NCI-H446 (cell line): ENCODE results near the gene DGKI.

Experiments used
- DNase-seq, 2 experiments: peaks; one replicate each; lab custom pipeline; 2025; lab: John Stamatoyannopoulos, UW

DGKI gene

DNA sequence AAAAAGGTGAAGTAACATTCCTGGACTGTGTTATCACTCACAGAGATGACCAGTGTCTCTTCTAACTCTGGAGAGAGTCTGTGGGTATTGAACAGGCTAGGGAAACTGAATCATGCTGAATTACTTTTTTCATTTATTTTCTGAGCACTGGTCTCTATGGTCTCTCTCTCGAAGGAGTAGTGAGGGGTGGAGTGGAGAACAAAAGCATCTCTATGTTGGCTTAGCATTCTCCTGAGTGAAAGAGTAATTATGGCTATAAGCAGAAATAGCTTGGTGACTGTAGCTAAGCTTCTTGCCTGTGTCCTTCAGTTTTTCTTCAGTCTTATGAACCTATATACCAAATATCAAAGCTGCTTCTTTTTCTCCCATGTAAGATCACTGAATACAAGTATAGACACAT, 438.6 kb downstream of the DGKI start:
- DNase-seq: no peak

GRCh38 chr7:137407078-137407477, 439.7 kb downstream of the DGKI start:
- DNase-seq: no peak

DNA sequence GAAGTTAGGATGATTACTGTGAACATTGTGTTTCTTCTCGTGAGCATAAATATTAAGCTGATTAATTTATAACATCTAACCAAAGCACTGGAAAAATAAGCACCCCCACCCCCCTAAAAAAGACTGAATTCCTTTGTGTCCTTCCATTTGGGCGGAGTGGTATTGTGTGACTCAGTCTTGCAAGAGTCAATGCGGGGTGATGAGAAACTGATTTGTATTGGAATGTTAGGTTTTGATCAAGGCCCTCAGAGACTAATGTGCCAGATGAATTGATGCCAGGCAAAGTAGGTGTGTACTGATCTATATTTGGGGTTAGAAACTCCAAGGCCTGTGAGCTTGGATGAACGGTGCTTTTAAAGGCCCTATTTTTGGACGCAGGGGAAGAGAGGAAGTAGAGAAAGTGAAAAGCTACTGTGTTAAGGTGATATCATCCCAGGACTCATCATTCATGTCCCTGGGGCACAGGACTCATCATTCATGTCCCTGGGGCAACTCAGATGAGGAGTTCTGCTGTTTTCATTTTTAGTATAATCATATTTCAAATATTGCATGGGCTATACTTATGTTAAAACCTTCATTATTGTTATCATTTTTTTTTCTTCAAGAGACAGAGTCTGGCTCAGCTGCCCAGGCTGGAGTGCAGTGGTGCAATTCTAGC, 442.0 kb downstream of the DGKI start:
- no peak for DNase-seq

DNA sequence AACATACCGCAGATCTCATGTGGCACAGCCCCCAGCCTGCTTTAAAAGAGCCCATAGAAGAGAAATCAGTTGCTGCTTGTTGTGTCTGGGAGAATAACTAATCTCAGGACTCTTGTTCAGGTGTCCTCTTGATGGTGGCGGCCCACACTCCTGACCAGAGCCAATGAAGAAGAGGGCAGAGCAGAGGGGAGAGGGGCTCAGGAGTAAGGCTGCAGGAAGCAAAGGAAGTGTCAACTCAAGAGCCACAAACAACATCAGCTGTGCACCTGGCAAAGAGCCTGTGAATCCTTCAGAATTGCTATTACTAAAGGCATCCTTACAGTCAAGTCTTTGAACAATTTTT, 443.4 kb downstream of the DGKI start:
- no peak for DNase-seq

- no peak for DNase-seq
Measured at GRCh38 chr7:137402536-137403352, 444.0 kb downstream of the DGKI start.

DNA sequence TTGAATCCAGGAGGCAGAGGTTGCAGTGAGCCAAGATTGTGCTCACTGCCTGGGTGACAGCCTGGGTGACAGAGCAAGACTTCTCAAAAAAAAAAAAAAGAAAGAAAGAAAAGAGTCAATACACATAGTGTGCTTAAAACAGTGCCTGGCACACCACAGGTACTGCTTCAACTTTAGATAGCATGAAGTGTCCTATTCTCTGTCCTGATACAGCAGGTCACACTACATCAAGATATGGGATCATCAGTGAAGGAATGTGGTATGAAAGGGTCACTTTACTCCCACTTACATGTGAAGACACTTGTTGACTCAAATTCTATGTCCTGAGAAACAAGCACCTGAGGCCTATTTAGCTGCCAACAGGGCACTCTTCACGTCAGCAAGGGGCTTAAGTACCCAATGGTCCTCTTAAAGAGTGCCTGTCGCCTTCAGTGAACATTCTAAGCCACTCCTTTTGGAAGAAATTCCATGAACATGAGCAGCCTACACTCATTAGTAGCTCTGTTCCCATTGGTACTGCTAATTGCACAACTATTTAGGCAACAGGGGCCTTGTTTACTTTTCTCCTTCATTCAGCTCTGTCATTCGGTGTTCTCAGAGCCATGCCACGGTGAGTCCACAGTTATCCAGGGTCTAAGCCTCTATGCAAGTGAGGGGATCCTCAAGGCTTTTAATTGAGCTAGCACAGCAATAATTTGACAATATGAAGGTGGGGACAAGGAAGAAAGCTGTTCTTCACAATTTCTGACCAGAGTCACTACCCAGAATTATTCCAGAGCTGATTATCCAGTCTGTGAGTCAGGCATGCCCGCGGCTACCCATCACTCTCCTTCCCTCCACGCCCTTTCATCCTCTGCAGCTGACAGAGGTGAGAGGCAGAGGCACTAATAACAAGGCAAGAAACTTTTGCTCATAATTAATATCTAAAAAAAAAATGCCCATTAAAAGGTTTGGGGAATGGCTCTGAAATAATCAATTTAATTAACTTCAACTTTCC, 446.6 kb downstream of the DGKI start:
- DNase-seq: no peak

DNA sequence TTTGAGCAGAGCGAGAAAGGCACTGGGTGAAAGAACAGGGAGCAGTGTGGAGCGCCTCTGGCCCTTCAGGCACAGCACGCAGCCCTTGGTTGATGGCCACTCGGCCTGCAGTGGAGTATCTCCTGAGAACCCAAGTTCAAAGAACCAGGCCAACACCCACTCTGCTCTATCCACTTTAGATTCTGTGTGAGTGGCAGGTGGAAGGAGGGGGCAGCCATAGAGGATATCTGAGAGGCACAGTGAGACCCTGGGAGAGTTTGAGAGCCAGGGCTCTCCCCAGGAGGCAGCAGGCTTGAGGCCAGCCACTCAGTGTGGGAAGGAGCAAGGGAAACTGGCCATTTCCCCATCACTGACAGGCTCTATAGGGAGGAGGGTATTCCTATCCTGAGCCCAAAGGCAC, 450.7 kb downstream of the DGKI start:
- no peak for DNase-seq

DNA sequence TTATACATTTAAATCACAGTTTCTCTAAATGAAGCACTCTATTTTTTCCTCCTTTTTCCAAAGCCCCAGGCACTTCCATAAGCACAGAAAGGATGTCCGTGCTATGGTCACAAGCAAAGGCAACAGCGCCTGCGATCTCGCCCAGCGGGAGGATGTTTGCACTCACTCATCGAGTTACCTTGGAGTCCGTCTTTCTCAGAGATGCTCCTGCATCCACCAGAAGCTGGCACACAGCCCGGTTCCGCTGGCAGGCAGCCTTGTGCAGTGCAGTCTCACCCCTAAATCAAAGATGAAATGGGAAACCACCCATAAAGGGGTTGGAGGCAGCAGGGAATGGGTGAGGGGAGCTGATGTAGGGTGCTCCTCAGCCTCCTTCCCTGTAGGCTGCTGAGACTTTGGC, 451.4 kb downstream of the DGKI start:
- DNase-seq: peak in 1 of 2 experiments; percentile 45

- DNase-seq: no peak
Measured at GRCh38 chr7:137393570-137393969, 453.2 kb downstream of the DGKI start.

GRCh38 chr7:137390076-137390475, 456.7 kb downstream of the DGKI start:
- DNase-seq: no peak

- no peak for DNase-seq
Measured at GRCh38 chr7:137388916-137389315, 457.9 kb downstream of the DGKI start.

GRCh38 chr7:137386966-137387365, 459.8 kb downstream of the DGKI start:
- no peak for DNase-seq

DNA sequence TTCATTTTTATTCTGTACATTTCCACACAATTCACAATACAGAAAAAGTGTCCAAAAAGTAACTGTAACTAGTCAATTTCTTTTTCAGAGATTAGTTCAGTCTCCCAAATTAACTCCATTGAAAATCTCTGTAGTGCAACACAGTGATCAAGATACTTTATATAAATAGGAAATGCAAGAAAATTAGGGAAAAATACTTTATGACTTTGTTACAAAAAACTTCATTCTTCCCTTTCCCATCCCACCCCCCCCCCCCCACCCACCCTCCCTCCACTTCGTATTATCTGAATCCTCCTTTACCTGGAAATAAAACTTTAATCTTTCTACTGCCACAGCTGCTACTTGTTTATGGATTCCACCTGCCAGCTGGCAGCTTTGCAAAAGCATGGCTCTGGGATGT, 465.7 kb downstream of the DGKI start:
- DNase-seq: no peak

DNA sequence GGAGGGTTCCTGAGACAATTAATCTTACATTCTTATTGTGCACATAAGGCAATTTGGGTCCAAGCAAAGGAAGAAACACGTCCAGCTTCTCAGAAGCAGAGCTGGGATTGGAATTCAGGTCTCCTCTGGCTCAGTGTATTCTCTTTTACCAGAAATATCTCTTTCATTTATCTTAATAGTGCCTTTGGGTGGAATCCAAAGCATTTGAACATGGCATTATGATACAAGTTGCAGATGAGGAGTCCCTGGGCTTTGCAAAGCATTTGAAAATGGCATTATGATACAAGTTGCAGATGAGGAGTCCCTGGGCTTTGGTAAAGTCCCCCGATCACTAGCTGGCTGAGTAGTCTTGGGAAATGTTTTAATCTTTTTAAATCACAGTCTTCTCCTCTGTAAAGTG, 473.3 kb downstream of the DGKI start:
- DNase-seq: no peak

- DNase-seq: peak; percentile 20 to 42
Measured at GRCh38 chr7:137371616-137372015, 475.2 kb downstream of the DGKI start.

DNA sequence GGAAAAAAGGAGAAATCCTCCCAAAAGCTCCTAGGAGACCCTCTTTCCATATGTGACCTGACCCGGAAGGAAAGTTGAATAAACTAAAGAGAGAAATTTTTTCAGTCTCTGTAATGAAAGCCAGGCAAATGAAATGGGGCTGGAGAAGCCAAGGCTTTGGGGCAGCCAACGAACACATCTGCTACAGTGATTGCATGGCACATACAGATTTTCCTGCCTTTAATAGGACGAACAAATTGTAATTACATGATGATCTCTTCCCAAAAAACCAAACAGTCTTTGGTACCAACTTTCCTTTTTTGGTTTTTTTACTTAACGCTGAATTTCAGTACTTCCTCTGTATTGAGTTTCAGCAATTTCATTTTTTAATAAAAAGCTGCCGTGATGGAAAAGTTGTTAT, 479.8 kb downstream of the DGKI start:
- DNase-seq: no peak

- no peak for DNase-seq
Measured at GRCh38 chr7:137363683-137364082, 483.1 kb downstream of the DGKI start.

DNA sequence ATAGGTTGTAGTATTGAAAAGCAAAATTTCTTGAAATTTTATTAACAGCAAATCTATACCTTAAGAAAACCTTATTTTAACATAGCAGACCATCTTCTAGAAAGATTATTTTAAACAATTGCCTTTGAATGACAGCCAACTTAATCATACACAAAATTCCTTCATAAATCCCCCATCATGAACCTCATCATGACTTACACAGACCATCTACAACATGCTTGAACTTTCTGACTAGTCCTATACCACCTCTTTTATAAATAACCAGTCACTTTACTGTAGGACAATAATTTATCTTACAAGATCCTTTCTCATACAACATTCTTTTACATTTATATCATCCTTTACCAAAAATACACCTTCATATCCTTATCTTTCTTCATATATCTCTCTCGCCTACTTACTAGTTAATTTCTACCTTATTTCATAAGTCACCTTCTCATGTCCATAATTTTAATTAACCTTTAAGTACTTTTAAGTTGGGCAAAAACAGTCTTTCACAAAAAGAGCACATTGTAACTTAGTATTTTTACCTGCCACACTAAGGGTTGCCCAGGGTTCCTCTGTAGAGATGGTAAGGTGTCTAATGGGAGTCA, 486.6 kb downstream of the DGKI start:
- no peak for DNase-seq

DNA sequence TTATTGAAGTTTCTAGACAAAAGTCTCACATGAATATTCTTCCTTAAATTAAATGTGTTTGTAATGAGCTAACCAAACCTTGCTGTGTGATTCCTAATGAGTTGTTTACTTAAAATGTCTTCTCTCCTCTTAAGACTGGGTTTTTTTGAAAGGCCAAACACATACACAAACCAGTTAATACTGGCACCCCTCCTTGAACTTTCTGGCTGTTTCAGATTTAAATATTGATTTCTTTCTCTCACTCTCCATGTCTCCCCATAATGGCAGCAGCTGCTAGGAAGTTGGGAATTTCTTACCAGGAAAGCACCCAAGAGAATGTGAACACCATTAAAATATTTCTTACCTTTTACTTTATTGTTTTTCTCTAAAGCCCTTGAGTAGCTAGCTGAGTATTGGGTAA, 491.8 kb downstream of the DGKI start:
- DNase-seq: peak in 1 of 2 experiments; percentile 30

DNA sequence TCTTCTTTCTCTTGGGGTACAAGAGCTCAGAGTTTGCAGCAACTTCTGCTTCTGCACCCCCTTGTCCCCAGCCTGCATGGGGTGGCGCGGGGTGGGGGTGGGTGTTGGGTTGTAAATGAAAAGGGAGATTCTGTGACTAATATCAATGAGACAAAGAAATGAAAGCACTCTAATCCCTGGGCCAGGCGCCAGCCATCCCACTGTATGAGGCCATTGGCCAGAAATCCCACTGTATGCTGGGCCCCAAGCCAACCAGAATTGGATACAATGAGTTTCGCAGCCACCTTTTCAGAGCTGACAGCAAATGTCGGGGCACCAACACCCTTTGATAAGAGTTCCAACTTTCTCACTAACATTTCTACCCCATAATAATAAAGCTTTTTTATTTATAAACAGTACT, 492.4 kb downstream of the DGKI start:
- DNase-seq: peak; percentile 89 to 92

GRCh38 chr7:137351941-137352340, 494.8 kb downstream of the DGKI start:
- no peak for DNase-seq

DNA sequence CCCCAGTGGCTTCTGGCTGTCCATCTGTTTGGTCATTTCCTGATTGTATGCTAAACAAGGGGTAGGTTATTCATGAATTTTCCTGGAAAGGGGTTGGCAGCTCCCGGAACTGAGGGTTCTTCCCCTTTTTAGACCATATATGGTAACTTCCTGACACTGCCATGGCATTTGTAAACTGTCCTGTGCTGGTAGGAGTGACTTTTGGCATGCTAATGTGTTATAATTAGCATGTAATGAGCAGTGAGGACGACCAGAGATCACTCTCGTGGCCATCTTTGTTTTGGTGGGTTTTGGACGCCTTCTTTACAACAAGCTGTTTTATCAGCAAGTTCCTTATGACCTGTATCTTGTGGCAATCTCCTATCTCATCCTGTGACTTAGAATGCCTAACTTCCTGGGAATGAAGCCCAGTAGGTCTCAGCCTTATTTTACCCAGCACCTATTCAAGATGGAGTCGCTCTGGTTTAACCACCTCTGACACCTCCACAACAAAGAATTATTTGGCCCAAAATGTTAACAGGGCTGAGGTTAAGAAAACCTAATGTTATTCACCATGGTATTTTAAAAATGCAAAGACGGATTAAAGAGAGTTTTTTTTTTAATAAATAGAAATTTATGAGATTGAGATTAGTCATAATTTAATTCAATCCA, 500.9 kb downstream of the DGKI start:
- DNase-seq: no peak
